A549 (cell line): Measurements from ENCODE around the gene YES1. TPM values are rescaled to one million over a fixed set of nuclear protein-coding genes. Genes with fewer than 3 reads are reported as not detected.

Source experiments
- ATAC-seq, 2 experiments: fragments of 200-7000 bp in 1 of 2; fragments of >200 bp in 1 of 2; cut with Nextera tagmentation in 1 of 2; cut with Tn5 transposase in 1 of 2; 3 replicates each; pipeline versions ENCODE4 v1.8.0 to v1.9.1; 2018 to 2020; ENCODE audit warnings: mild to moderate bottlenecking in 1 of 2, moderate library complexity in 1 of 2
- CTCF ChIA-PET: fragments of 300-600 bp; sonication (Branson Sonifier 250); formaldehyde crosslinking; extraction: SDS; loops from one replicate; lab custom pipeline; 2021; ENCODE audit warnings: antibody characterized with exemption, inconsistent platforms; lab: Yijun Ruan, JAX
- POLR2A ChIA-PET: fragments of 350-600 bp; formaldehyde crosslinking; extraction: SDS; loops from one replicate; lab custom pipeline; 2021; ENCODE audit warnings: antibody characterized with exemption, inconsistent platforms; lab: Yijun Ruan, JAX
- DNase-seq, 2 experiments: peaks; one replicate each; pipeline versions ENCODE4 v3.0.0 to v3.0.0-alpha.2; 2011 to 2016; ENCODE audit warnings: low read depth in 1 of 2, low spot score in 1 of 2
- FAIRE-seq: peaks from 2 replicates; lab custom pipeline; 2011; peaks lifted over from hg19 to GRCh38; lab: Jason Lieb, UNC
- H3K27ac ChIP-seq, 2 experiments: fragments of >200 bp; sonication (Bioruptor Twin); formaldehyde crosslinking; 3 replicates each; pipeline ENCODE4 v1.5.1; 2016 to 2017
- H3K4me1 ChIP-seq: fragments of >200 bp; sonication (Bioruptor Twin); formaldehyde crosslinking; 3 replicates; pipeline ENCODE4 v1.6.1; 2016
- H3K4me2 ChIP-seq: fragments of >200 bp; sonication (Bioruptor Twin); formaldehyde crosslinking; 3 replicates; pipeline ENCODE4 v1.6.1; 2016
- H3K4me3 ChIP-seq: fragments of >200 bp; sonication (Bioruptor Twin); formaldehyde crosslinking; 3 replicates; pipeline ENCODE4 v1.5.1; 2016
- H3K9me3 ChIP-seq: fragments of >200 bp; sonication (Bioruptor Twin); formaldehyde crosslinking; 3 replicates; pipeline ENCODE4 v1.6.1; 2016
- CBX8 ChIP-seq: fragments of 200-600 bp; sonication (generic); IDR thresholded peaks from 2 replicates; pipeline ENCODE4 v1.6.1; 2016
- CEBPB ChIP-seq, 2 experiments: fragments of >200 bp in 1 of 2; sonication (Bioruptor Twin) in 1 of 2; formaldehyde crosslinking in 1 of 2; IDR thresholded peaks; 2 replicates each; pipeline ENCODE4 v1.6.1; 2012 to 2016
- CHD2 ChIP-seq: fragments of 150-350 bp; IDR thresholded peaks from 2 replicates; pipeline ENCODE4 v1.6.1; 2014; ENCODE audit warnings: low read length; ENCODE audit not compliant: partially characterized antibody
- CHD4 ChIP-seq: fragments of 200-600 bp; sonication (generic); IDR thresholded peaks from 2 replicates; pipeline ENCODE4 v1.6.1; 2016; ENCODE audit warnings: antibody characterized with exemption, mild to moderate bottlenecking, borderline replicate concordance
- EHF ChIP-seq: fragments of 250-450 bp; sonication (Bioruptor Pico); IDR thresholded peaks from 2 replicates; pipeline ENCODE4 v1.5.0; 2020; ENCODE audit warnings: mild to moderate bottlenecking
- ESRRA ChIP-seq: fragments of 150-350 bp; IDR thresholded peaks from 2 replicates; pipeline ENCODE4 v1.6.1; 2014; ENCODE audit warnings: mild to moderate bottlenecking, low read length, borderline replicate concordance
- FOXS1 ChIP-seq: fragments of 250-450 bp; sonication (Bioruptor Pico); IDR thresholded peaks from 2 replicates; pipeline ENCODE4 v1.5.0; 2020; ENCODE audit warnings: mild to moderate bottlenecking, moderate library complexity
- GATA3 ChIP-seq: IDR thresholded peaks from 2 replicates; pipeline ENCODE4 v1.6.1; 2012; ENCODE audit warnings: borderline replicate concordance
- HDAC2 ChIP-seq: fragments of 200-600 bp; sonication (generic); IDR thresholded peaks from 2 replicates; pipeline ENCODE4 v1.6.1; 2016
- HES2 ChIP-seq: fragments of >200 bp; sonication (Bioruptor Twin); formaldehyde crosslinking; IDR thresholded peaks from 2 replicates; pipeline ENCODE4 v1.6.1; 2016
- HOXA7 ChIP-seq: fragments of 250-450 bp; sonication (Bioruptor Pico); IDR thresholded peaks from 2 replicates; pipeline ENCODE4 v1.5.0; 2020; ENCODE audit warnings: mild to moderate bottlenecking, moderate library complexity
- HOXB13 ChIP-seq: fragments of 250-450 bp; sonication (Bioruptor Pico); IDR thresholded peaks from 2 replicates; pipeline ENCODE4 v1.5.0; 2020; ENCODE audit warnings: low read depth, mild to moderate bottlenecking, moderate library complexity
- HOXB5 ChIP-seq: fragments of 250-450 bp; sonication (Bioruptor Pico); IDR thresholded peaks from 2 replicates; pipeline ENCODE4 v1.5.0; 2020; ENCODE audit warnings: mild to moderate bottlenecking, moderate library complexity
- MAFK ChIP-seq: fragments of 450-650 bp; IDR thresholded peaks from 2 replicates; pipeline ENCODE4 v1.6.1; 2014; ENCODE audit not compliant: partially characterized antibody
- MAX ChIP-seq: IDR thresholded peaks from 2 replicates; pipeline ENCODE4 v1.6.1; 2012
- MAZ ChIP-seq: fragments of 150-350 bp; IDR thresholded peaks from 2 replicates; pipeline ENCODE4 v1.6.1; 2014; ENCODE audit warnings: antibody characterized with exemption, low read depth, low read length, borderline replicate concordance
- MYC ChIP-seq: IDR thresholded peaks from 2 replicates; pipeline ENCODE4 v1.6.1; 2012; ENCODE audit warnings: mild to moderate bottlenecking, inconsistent platforms, low read length, improper control_type of control experiment, borderline replicate concordance
- PHF8 ChIP-seq: fragments of 200-600 bp; sonication (generic); IDR thresholded peaks from 2 replicates; pipeline ENCODE4 v1.6.1; 2016; ENCODE audit warnings: low read depth, mild to moderate bottlenecking, antibody characterized with exemption, moderate library complexity, borderline replicate concordance
- POLR2AphosphoS2 ChIP-seq: conservative IDR thresholded peaks from 2 replicates; pipeline ENCODE4 v1.6.1; 2012; ENCODE audit warnings: low read length, improper control_type of control experiment, inconsistent platforms
- RAD21 ChIP-seq, 2 experiments: fragments of >200 bp in 1 of 2; sonication (Bioruptor Twin) in 1 of 2; formaldehyde crosslinking in 1 of 2; IDR thresholded peaks in 1 of 2; conservative IDR thresholded peaks in 1 of 2; 2 replicates in 1 of 2; 3 replicates in 1 of 2; pipeline ENCODE4 v1.6.1; 2012 to 2018; ENCODE audit warnings: inconsistent platforms in 1 of 2
- RFX5 ChIP-seq: fragments of 450-650 bp; IDR thresholded peaks from 2 replicates; pipeline ENCODE4 v1.7.1; 2014; ENCODE audit warnings: antibody characterized with exemption, mild to moderate bottlenecking, moderate library complexity
- SMC3 ChIP-seq: fragments of >200 bp; sonication (Bioruptor Twin); formaldehyde crosslinking; IDR thresholded peaks from 3 replicates; pipeline ENCODE4 v1.6.1; 2018; ENCODE audit warnings: inconsistent platforms
- TFCP2L1 ChIP-seq: fragments of 250-450 bp; sonication (Bioruptor Pico); IDR thresholded peaks from 2 replicates; pipeline ENCODE4 v1.5.0; 2021; ENCODE audit warnings: mild to moderate bottlenecking
- ZNF302 ChIP-seq: fragments of 250-450 bp; sonication (Bioruptor Pico); IDR thresholded peaks from 2 replicates; pipeline ENCODE4 v1.9.0; 2021; ENCODE audit warnings: inconsistent platforms, mild to moderate bottlenecking, moderate library complexity
- ZSCAN20 ChIP-seq: fragments of 250-450 bp; sonication (Bioruptor Pico); IDR thresholded peaks from 2 replicates; pipeline ENCODE4 v1.8.0; 2022; ENCODE audit warnings: mild to moderate bottlenecking, moderate library complexity
- WGBS: methylation state at CpG from one replicate; pipeline ENCODE4 v1.1.6; 2017; ENCODE audit errors: missing lambda C conversion rate; 5-methylcytosine and 5-hydroxymethylcytosine counted together
- polyA plus RNA-seq, 4 experiments: library from polyadenylated mRNA; depleted of rRNA in 3 of 4; stranded (reverse); fragments of >200 nt; fragmentation: RNase III in 1 of 4; extraction: RNeasy Plus Mini Kit Qiagen cat#74134 plus additional on column Dnase treatment in 1 of 4; gene quantifications; 2 replicates in 3 of 4; 3 replicates in 1 of 4; pipeline ENCODE4 v1.2.3, GENCODE V29; 2011 to 2017
- TF ChIP-seq, protein P1 (sequence below): fragments of 450-650 bp; IDR thresholded peaks from 2 replicates; pipeline ENCODE4 v1.6.1; 2014; ENCODE audit warnings: antibody characterized with exemption

Gene YES1
- polyA plus RNA-seq, 2 of the 4 experiments (the other 2 are of a cell fraction) = 22.6 to 32.1 TPM

GRCh38 chr18:710418-711300 is 101.4 kb downstream of the YES1 start:
- peak overlapping the region; percentile 99 for H3K4me2 ChIP-seq
- peak overlapping the region; percentile 80 for H3K4me3 ChIP-seq
- H3K27ac ChIP-seq = peak overlapping the region; percentile 92 to 93
- ChIA-PET POLR2A (no interaction called here), CTCF (interaction anchor here (1.1 to 1.4 kb wide), 3 partner anchors 96 to 120 kb away, joined by 3 to 6 read pairs (median 5); no protein-coding TSS in a partner anchor)
- DNase-seq = no peak
- H3K4me1 ChIP-seq = peaks cover 8% of the 10 kb centered on the region; the same call in 1 of the 3 replicates
- WGBS = 68% methylated on average over 3 of the region's 3 CpGs
- ATAC-seq = no peak
- no peak for TF ChIP-seq HES2
- no peak for TF ChIP-seq ZNF302
- no peak for TF ChIP-seq HOXB5 (CRISPR knock-in tag)
- no peak for TF ChIP-seq MAX
- TF ChIP-seq CHD4 = no peak
- no peak for FAIRE-seq
- H3K9me3 ChIP-seq = no peaks in the 10 kb centered on the region

GRCh38 chr18:709771-710170 is 102.3 kb downstream of the YES1 start:
- ATAC-seq = no peak
- Histone ChIP-seq H3K27ac (no peak overlapping the region), H3K4me3 (no peak overlapping the region), H3K9me3 (no peaks in the 10 kb centered on the region), H3K4me1 (peaks cover 8% of the 10 kb centered on the region; the same call in 1 of the 3 replicates), H3K4me2 (no peak overlapping the region)
- no peak for TF ChIP-seq CHD4
- no peak for TF ChIP-seq HOXB13
- no peak for TF ChIP-seq GATA3
- TF ChIP-seq HES2 = no peak
- no peak for TF ChIP-seq MAZ
- no peak for TF ChIP-seq ESRRA
- TF ChIP-seq POLR2AphosphoS2 = no peak
- TF ChIP-seq MYC = no peak
- ChIA-PET POLR2A (no interaction called here), CTCF (interaction anchor here (1.4 kb wide), 1 partner anchor 121 kb away, joined by 6 read pairs; no protein-coding TSS in a partner anchor)
- 87% methylated on average over 1 of the region's 1 CpG for WGBS
- no peak for FAIRE-seq
- DNase-seq = no peak

DNA sequence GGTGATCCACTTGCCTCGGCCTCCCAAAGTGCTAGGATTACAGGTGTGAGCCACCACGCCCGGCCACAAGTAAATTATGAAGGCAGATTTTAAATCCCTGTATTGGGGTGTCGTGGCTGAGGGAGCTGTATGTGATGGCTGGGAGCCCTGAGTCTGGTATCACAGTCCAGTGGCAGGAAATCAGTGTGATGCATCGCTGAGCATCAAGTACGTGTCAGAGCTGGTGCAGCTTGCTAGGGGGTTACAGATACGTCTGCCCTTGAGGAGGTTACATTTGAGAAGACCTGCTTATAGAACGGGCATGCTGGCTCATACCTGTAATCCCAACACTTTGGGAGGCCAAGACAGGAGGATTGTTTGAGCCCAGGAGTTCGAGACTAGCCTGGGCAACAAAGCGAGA is 103.9 kb downstream of the YES1 start:
- no peak for FAIRE-seq
- WGBS = 93% methylated on average over 10 of the region's 10 CpGs
- POLR2A ChIA-PET = interaction anchor here (0.9 kb wide), 1 partner anchor 50 kb away, joined by 3 read pairs; no protein-coding TSS in a partner anchor
- no peak overlapping the region for H3K27ac ChIP-seq
- TF ChIP-seq CHD2 (no peak), HDAC2 (no peak), CEBPB (IDR thresholded peaks at IDR 0.05) (no peak), MYC (no peak), RAD21 (conservative IDR thresholded peaks at IDR 0.05 in 1 of 2, IDR thresholded peaks at IDR 0.05 in 1 of 2) (no peak), SMC3 (no peak), CBX8 (no peak), ZNF302 (no peak), HOXA7 (CRISPR knock-in tag) (no peak), RFX5 (no peak), FOXS1 (CRISPR knock-in tag) (no peak), EHF (CRISPR knock-in tag) (no peak), PHF8 (no peak), HES2 (no peak), MAX (no peak), ZSCAN20 (CRISPR knock-in tag) (no peak), MAFK (no peak), TFCP2L1 (CRISPR knock-in tag) (no peak), POLR2AphosphoS2 (no peak)
- TF ChIP-seq, protein P1, sequence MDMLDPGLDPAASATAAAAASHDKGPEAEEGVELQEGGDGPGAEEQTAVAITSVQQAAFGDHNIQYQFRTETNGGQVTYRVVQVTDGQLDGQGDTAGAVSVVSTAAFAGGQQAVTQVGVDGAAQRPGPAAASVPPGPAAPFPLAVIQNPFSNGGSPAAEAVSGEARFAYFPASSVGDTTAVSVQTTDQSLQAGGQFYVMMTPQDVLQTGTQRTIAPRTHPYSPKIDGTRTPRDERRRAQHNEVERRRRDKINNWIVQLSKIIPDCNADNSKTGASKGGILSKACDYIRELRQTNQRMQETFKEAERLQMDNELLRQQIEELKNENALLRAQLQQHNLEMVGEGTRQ = no peak
- TF ChIP-seq, all 56 proteins: peak for 0
- ATAC-seq (no peak), DNase-seq (no peak)
- Histone ChIP-seq H3K4me3 (no peak overlapping the region), H3K4me1 (peaks cover 20% of the 10 kb centered on the region), H3K4me2 (no peak overlapping the region), H3K9me3 (no peaks in the 10 kb centered on the region)
- CTCF ChIA-PET = interaction anchor here (0.6 to 1.5 kb wide), 2 partner anchors 123 to 472 kb away, joined by 3 to 6 read pairs; no protein-coding TSS in a partner anchor
